ENCODE data around the gene ENO2.

The ENO2 gene

DNA sequence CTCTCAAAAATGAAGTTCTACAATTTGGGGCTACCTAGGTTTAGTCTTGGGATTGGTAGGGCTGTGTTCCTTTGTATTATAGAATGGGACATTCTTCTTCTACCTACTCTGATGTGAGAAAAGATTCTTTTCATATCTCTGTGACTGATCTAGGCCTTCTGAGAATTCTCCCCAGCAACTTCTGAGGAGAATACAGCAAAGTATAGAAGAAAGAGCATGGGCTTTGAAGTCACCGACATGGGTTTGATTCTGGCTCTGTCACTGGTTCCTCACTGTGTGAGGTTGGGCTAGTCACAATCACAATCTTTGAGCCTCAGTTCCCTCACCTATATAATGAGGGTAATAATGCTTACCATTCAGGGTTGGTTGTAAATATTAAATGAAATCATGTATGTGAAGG lies 18.4 kb downstream of the ENO2 start:
- DNase-seq (ENCODE audit: low read depth in 2 of 2): no peak

DNA sequence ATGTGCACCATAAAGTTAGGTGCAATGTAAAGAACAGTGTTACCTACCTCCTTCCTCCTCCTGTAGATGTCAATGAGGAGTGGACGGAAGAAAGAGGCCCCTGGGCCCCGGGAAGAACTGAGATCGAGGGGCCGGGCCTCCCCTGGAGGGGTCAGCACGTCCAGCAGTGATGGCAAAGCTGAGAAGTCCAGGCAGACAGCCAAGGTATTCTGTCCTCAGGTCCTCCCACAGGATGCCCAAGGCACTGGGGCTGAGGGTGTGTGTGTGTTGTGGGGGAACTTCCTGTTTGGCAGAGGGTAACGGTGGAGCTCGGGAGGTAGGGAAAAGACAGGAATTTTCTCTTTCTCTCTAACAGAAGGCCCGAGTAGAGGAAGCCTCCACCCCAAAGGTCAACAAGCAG lies 19.7 kb downstream of the ENO2 start:
- DNase-seq (ENCODE audit: low read depth in 2 of 2): no peak

DNA sequence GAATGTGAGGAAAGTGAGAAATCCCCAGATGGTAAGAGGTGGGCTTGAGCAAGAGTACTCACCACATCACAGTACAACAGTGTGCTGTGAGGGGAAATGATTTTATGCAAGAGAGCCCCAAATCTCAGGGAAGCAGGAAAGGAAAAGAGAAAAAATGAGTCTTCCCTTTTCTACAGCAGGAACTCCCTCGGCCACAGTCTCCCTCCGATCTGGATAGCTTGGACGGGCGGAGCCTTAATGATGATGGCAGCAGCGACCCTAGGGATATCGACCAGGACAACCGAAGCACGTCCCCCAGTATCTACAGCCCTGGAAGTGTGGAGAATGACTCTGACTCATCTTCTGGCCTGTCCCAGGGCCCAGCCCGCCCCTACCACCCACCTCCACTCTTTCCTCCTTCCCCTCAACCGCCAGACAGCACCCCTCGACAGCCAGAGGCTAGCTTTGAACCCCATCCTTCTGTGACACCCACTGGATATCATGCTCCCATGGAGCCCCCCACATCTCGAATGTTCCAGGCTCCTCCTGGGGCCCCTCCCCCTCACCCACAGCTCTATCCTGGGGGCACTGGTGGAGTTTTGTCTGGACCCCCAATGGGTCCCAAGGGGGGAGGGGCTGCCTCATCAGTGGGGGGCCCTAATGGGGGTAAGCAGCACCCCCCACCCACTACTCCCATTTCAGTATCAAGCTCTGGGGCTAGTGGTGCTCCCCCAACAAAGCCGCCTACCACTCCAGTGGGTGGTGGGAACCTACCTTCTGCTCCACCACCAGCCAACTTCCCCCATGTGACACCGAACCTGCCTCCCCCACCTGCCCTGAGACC lies 21.2 kb downstream of the ENO2 start:
- DNase-seq (ENCODE audit: low read depth in 2 of 2): no peak

DNA sequence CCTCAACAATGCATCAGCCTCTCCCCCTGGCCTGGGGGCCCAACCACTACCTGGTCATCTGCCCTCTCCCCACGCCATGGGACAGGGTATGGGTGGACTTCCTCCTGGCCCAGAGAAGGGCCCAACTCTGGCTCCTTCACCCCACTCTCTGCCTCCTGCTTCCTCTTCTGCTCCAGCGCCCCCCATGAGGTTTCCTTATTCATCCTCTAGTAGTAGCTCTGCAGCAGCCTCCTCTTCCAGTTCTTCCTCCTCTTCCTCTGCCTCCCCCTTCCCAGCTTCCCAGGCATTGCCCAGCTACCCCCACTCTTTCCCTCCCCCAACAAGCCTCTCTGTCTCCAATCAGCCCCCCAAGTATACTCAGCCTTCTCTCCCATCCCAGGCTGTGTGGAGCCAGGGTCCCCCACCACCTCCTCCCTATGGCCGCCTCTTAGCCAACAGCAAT lies 21.8 kb downstream of the ENO2 start:
- DNase-seq (ENCODE audit: low read depth in 2 of 2): no peak

DNA sequence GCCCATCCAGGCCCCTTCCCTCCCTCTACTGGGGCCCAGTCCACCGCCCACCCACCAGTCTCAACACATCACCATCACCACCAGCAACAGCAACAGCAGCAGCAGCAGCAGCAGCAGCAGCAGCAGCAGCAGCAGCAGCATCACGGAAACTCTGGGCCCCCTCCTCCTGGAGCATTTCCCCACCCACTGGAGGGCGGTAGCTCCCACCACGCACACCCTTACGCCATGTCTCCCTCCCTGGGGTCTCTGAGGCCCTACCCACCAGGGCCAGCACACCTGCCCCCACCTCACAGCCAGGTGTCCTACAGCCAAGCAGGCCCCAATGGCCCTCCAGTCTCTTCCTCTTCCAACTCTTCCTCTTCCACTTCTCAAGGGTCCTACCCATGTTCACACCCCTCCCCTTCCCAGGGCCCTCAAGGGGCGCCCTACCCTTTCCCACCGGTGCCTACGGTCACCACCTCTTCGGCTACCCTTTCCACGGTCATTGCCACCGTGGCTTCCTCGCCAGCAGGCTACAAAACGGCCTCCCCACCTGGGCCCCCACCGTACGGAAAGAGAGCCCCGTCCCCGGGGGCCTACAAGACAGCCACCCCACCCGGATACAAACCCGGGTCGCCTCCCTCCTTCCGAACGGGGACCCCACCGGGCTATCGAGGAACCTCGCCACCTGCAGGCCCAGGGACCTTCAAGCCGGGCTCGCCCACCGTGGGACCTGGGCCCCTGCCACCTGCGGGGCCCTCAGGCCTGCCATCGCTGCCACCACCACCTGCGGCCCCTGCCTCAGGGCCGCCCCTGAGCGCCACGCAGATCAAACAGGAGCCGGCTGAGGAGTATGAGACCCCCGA lies 22.5 kb downstream of the ENO2 start:
- DNase-seq (ENCODE audit: low read depth in 2 of 2): no peak

DNA sequence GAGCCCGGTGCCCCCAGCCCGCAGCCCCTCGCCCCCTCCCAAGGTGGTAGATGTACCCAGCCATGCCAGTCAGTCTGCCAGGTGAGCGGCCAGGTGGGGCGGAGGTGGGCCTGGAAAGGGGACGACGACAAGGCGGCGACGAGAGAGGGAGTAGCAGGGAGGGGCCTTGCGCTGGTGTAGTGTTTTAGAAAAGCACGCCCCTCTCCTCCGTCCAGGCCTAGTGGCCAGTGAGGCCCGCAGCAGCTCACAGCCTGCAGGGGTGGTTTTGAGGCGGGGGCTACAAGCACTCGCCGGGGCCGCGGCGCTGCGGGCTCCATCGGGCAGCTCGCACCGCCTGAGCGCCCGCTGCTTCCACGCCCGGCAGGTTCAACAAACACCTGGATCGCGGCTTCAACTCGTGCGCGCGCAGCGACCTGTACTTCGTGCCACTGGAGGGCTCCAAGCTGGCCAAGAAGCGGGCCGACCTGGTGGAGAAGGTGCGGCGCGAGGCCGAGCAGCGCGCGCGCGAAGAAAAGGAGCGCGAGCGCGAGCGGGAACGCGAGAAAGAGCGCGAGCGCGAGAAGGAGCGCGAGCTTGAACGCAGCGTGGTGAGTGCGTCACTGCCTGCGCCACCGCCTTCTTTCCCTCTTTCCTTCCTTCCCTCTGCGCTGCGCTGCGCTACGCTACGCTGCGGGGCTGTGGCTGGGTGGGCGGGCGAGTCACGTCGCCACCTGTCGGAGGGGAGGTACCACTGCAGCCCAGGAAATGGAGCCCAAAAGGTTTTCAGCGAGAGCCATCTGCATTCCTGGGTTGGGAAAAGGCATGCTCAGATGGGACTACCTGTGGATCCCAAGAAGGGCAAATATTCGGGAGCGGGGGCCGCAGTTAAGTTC lies 23.3 kb downstream of the ENO2 start:
- peak; percentile 83 to 85 for DNase-seq (ENCODE audit: low read depth in 2 of 2)

DNA sequence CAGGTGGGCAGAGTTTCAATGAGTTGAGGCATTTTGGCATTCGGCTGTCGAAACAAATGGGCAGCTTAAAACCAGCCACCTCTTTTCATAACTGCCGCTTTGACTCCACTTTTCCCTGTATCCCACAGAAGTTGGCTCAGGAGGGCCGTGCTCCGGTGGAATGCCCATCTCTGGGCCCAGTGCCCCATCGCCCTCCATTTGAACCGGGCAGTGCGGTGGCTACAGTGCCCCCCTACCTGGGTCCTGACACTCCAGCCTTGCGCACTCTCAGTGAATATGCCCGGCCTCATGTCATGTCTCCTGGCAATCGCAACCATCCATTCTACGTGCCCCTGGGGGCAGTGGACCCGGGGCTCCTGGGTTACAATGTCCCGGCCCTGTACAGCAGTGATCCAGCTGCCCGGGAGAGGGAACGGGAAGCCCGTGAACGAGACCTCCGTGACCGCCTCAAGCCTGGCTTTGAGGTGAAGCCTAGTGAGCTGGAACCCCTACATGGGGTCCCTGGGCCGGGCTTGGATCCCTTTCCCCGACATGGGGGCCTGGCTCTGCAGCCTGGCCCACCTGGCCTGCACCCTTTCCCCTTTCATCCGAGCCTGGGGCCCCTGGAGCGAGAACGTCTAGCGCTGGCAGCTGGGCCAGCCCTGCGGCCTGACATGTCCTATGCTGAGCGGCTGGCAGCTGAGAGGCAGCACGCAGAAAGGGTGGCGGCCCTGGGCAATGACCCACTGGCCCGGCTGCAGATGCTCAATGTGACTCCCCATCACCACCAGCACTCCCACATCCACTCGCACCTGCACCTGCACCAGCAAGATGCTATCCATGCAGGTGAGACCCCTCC lies 24.2 kb downstream of the ENO2 start:
- no peak for DNase-seq (ENCODE audit: low read depth in 2 of 2)

DNA sequence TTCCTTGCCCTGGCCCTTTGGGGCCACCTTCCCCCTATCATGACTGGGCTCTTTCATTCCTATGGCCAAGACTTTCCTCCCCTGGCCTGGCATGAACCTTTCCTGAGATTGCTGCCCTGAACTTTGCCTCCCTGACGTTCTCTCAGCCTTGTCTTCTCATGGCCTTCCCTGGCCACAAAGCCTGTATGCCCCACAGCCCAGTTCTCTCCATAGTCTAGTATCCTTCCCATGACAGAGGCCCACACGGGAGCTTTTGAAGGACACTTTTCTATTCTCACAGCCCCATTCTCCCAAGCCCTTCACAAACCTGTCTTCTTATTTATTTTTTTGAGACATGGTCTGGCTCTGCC lies 24.8 kb downstream of the ENO2 start:
- DNase-seq (ENCODE audit: low read depth in 2 of 2): no peak

DNA sequence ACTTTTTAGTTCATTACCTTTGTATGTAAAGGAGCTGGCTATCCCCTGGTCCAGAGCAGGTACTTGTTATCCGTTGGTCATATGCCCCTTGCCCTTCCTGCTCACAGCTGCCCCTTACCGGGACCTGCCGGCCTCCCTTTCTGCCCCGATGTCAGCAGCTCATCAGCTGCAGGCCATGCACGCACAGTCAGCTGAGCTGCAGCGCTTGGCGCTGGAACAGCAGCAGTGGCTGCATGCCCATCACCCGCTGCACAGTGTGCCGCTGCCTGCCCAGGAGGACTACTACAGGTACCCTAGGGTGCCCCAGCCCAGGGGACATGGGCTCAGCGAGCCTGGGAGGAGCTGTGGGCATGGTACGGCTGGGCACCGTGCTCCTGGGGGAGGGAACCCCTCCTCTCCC lies 26.9 kb downstream of the ENO2 start:
- DNase-seq (ENCODE audit: low read depth in 2 of 2): no peak

DNA sequence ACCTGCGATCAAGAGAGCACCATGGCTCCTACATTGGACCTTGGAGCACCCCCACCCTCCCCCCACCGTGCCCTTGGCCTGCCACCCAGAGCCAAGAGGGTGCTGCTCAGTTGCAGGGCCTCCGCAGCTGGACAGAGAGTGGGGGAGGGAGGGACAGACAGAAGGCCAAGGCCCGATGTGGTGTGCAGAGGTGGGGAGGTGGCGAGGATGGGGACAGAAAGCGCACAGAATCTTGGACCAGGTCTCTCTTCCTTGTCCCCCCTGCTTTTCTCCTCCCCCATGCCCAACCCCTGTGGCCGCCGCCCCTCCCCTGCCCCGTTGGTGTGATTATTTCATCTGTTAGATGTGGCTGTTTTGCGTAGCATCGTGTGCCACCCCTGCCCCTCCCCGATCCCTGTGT lies 27.4 kb downstream of the ENO2 start:
- DNase-seq (ENCODE audit: low read depth in 2 of 2): no peak

DNA sequence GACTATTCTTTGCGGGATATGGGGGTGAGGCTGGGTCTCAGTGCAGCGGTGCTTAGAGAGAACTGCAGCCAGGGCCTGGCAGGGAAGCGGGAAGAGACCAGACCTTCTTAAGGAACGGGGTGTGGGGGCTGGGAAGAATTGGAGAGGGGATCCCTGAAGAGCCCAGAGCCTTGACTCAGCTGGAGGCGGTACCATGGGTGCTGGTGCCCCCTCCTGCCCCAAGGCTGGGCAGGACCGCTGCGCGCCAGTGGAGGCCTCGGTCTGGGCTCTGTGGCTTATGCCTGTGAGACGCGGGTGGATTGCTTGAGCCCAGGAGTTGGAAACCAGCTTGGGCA lies 27.9 kb downstream of the ENO2 start:
- DNase-seq (ENCODE audit: low read depth in 2 of 2): no peak

DNA sequence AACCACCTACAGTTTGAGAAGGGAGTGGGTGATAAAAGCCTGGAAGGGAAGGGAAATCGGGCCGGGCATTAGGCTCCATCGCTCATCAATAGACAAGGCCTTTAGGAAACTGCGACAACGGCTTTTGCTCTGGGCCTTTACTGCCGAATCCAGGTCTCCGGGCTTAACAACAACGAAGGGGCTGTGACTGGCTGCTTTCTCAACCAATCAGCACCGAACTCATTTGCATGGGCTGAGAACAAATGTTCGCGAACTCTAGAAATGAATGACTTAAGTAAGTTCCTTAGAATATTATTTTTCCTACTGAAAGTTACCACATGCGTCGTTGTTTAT lies 29.0 kb downstream of the ENO2 start:
- no peak for DNase-seq (ENCODE audit: low read depth in 2 of 2)

DNA sequence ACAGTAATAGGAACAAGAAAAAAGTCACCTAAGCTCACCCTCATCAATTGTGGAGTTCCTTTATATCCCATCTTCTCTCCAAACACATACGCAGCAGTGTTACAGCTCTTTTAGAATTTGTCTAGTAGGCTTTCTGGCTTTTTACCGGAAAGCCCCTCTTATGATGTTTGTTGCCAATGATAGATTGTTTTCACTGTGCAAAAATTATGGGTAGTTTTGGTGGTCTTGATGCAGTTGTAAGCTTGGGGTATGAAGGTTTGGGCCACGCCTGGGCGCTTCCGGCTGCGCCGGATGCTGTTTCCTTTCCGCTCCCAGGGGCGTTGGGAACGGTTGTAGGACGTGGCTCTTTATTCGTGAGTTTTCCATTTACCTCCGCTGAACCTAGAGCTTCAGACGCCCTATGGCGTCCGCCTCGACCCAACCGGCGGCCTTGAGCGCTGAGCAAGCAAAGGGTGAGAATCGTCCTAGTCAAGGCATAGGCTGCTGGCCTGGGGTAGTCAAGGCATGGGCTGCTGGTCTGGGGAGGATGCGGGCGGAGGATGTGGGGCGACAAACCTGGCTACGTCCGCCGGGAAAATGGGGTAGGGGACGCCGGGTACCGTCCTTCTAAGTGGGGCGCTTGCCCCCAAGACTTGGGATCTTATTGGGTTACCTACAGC lies 29.5 kb downstream of the ENO2 start, which contains the start of the genes C12orf57 and RNU7-1:
TSS of gene C12orf57 (plus strand) at position 301 of the 659 bp plus-strand sequence. CDS start at position 401, 100 bp downstream.
TSS of gene RNU7-1 (plus strand) at position 95 of the 659 bp plus-strand sequence.
- peak in 1 of 2 donors; percentile 52 for DNase-seq (ENCODE audit: low read depth in 2 of 2)

DNA sequence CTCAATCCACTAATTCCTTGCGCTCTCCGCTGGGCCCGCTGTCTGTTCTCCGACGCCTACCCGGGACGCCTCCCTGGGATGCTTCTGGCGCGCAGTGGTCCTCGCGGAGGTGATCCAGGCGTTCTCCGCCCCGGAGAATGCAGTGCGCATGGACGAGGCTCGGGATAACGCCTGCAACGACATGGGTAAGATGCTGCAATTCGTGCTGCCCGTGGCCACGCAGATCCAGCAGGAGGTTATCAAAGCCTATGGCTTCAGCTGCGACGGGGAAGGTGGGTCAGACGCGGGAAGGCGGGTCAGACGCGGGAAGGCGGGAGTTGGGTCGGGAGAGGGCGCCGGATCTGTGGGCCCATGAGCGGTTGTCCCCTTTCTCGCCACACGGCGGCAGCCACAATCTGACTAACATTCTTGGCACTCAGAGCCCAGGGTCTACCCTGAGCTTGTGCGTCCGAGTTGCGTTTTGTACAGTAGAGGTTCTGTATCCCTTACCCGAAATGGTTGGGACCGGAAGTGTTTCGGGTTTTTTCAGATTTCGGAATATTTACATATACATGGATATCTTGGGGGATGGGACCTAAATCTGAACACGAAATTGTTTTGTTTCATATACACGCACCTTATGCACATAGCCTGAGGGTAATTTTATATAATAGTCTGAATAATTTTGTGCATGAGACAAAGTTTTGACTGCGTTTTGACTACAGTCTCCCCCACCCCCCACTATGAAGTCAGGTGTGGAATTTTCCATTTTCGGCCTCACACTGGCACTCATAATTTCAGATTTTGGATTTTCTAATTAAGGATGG lies 30.2 kb downstream of the ENO2 start:
- DNase-seq (ENCODE audit: low read depth in 2 of 2): peak; percentile 71 to 77

DNA sequence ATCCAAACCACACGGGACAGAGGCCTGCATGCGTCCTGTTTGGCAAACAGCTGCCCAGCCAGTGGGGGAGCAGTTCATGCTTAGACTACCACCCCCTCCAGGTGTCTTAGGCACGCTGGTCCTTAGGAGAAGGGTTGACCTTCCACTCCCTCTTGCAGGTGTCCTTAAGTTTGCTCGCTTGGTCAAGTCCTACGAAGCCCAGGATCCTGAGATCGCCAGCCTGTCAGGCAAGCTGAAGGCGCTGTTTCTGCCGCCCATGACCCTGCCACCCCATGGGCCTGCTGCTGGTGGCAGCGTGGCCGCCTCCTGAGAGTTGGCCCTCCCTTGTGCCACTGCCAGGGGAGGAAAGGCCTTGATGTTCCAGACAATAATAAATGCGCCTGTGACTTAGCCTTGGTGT lies 31.2 kb downstream of the ENO2 start:
- no peak for DNase-seq (ENCODE audit: low read depth in 2 of 2)

DNA sequence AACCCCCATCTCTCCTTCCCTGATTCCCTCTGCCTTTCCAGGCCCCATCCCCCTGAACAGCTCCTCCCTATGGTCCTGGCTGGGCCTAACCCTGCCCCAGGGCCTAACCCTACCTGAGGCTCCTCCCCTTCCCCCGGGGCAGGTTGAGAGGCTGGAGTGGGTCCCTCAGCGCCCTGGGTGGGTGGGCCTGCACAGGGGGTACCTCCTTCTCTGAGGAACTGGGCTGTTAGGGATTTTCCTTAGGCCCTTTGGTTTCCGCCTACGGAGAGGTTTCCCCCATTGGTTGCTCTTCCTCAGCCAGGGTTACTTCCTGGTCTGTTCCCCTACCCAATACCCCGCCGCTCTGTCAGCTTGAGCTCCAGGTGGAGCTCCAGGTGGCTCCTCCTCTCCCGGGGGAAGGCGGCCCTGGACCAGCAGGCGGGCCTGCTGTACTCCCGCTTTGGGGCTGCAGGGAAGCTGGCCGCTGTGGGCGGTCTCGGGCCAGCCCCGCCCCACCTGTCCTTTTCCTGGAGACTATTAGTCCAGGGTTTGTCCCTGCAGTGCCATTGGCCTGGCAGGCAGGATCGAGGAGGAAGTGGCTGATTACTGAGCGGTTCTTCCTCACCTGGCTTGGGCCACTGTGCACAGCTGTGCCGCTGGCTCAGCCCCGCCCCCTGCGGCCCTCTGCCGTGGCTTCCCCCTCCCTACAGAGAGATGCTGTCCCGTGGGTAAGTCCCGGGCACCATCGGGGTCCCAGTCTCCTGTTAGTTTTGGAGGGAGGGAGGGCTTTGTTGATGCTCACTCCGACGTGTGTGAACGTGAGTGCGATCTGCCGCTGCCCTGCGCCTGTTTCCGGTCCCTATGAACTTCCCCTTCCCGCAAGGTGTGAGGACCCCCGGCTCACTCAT lies 31.9 kb downstream of the ENO2 start:
- DNase-seq (ENCODE audit: low read depth in 2 of 2): no peak

DNA sequence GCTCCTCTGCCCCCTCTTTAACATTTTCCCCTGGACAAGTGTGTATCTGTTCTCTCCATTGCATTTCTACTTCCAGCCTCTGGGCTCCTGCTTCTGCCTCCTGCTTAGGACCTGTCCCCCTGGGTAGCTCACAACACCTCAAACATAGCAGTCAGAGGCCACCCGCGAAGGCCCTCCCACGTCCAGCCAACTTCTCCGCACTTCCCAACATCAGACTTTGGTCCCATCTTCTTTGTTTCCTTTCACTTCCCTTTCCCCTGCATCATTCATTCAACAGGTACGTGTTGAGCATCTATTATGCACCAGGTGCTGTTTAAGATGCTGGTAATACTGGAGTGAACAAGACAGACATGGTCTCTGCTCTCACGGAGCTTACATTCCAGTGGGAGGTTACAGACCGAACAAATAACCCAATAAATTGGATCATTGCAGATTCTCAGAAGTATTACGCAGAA lies 32.6 kb downstream of the ENO2 start:
- no peak for DNase-seq (ENCODE audit: low read depth in 2 of 2)

DNA sequence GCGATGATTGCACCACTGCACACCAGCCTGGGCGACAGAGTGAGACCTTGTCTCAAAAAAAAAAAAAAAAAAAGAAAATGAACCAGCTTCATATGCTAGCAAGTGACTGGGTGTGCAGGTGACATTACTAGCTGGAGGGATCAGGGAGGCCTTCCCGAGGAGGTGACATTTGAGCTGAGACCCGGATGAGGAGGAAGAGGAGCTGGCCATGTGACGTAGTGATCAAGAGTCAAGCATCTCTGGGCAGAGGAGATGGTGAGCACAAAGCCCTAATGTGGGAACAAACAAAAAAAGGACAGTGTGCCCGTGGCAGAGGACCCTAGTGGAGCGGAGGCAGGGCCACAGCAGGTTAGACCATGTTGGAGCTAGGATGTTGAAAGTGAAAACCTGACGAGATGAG lies 33.2 kb downstream of the ENO2 start:
- DNase-seq (ENCODE audit: low read depth in 2 of 2): no peak
